ENCODE measurements around the gene RFPL3.

DNA sequence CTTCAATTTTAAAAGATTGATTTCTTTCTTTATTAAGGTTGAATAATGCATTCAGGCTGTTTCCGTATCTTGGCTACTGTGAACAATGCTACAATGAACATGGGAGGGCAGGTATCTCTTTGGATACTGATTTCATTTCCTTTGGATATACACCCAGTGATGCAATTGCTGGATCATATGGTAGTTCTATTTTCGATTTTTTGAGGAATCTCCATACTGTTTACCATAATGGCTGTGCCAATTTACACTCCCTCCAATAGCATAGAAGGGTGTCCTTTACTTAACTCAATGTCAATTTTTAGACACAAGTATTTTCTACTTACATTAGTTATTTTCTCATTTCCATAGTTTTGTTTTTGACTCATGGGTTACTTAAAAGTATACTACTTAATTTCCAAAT, 46.4 kb downstream of the RFPL3 start:
- no peak for TF ChIP-seq CTCF (IDR thresholded peaks at IDR 0.05; ENCODE audit: borderline replicate concordance, extremely low read depth, low read length, poor library complexity, severe bottlenecking)
- no peak for TF ChIP-seq EZH2 (IDR thresholded peaks at IDR 0.05; ENCODE audit: borderline replicate concordance, low read depth, low read length, severe bottlenecking)

Measured in DND-41 (cell line).